GM13977 (cell line): Measurements from ENCODE around the gene PKN1.

ENCODE experiments used
- DNase-seq: peaks from one replicate; pipeline ENCODE4 v3.0.0; 2012; ENCODE audit warnings: low spot score
- CTCF ChIP-seq: IDR thresholded peaks from 2 replicates; pipeline ENCODE4 v1.5.1; 2012; ENCODE audit warnings: mild to moderate bottlenecking, control low read depth; ENCODE audit not compliant: insufficient read depth; ENCODE audit errors: extremely low read depth, missing control alignments
- in situ Hi-C: fragments of 300-500 bp; cut with MboI; formaldehyde crosslinking; loops from one replicate; pipeline ENCODE4 v1.12.0; 2022; ENCODE audit warnings: low sequenced_read_pairs, low pct_unique_long_range_greater_than_20kb, mixed read lengths, inconsistent platforms; ENCODE audit not compliant: unreplicated experiment

PKN1 gene

GRCh38 chr19:14407605-14408484, 25.3 kb upstream of the PKN1 start:
- in situ Hi-C loops = no loop called here
- TF ChIP-seq CTCF = no peak
- peak; percentile 20 for DNase-seq

- no peak for TF ChIP-seq CTCF
- no peak for DNase-seq
- in situ Hi-C loops = no loop called here
Observed at GRCh38 chr19:14408491-14409145, 24.5 kb upstream of the PKN1 start.

- in situ Hi-C loops = no loop called here
Observed at GRCh38 chr19:14409146-14410023, 23.7 kb upstream of the PKN1 start.

GRCh38 chr19:14410091-14411051, 22.7 kb upstream of the PKN1 start:
- in situ Hi-C loops = no loop called here
- no peak for TF ChIP-seq CTCF
- DNase-seq = peak; percentile 23

More at GRCh38 chr19:14409146-14410023, 23.7 kb upstream of the PKN1 start:
- no peak for TF ChIP-seq CTCF
- peak; percentile 12 for DNase-seq

- no peak for TF ChIP-seq CTCF
- in situ Hi-C loops = no loop called here
- peak; percentile 8 for DNase-seq
Observed at GRCh38 chr19:14411161-14411937, 21.8 kb upstream of the PKN1 start.
